ENCODE results near the gene OST4.

OST4 gene

DNA sequence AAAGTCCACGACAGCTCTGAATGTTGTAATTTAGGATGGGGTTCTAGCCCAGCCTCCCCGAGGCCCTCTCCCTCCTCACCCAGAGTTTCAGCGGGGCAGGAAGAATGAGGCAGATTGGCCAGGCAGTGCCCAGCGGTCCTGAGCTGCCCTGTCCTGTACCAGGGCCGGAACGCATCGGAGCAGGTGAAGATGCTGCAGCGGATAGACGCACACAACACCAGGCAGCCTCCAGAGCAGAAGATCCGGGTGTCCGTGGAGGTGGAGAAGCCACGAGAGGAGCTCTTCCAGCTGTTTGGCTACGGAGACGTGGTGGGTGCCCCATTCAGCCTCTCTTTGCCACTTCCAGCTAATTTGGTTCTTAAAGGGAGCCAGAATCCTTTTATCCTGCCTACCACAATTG, 25.9 kb upstream of the OST4 start:
- Histone ChIP-seq H3K79me2 (ENCODE audit: insufficient read depth, low read length) (no peaks in the 10 kb centered on the region), H3K9ac (ENCODE audit: low read depth, low read length, poor library complexity, severe bottlenecking) (no peak overlapping the region), H2AFZ (ENCODE audit: low read length) (no peak overlapping the region), H3K27me3 (ENCODE audit: insufficient read depth, low read length, poor library complexity, severe bottlenecking) (no peaks in the 10 kb centered on the region), H3K4me1 (ENCODE audit: insufficient read depth, low read length, poor library complexity, severe bottlenecking) (no peaks in the 10 kb centered on the region), H3K4me3 (ENCODE audit: low read length, poor library complexity, severe bottlenecking) (no peak overlapping the region), H3F3A (ENCODE audit: low read depth) (no peaks in the 10 kb centered on the region), H3K9me2 (replicated peaks; ENCODE audit: low read depth, low read length) (no peaks in the 10 kb centered on the region), H3K4me2 (ENCODE audit: low read depth, low read length, poor library complexity, severe bottlenecking) (no peak overlapping the region), H3K9me3 (ENCODE audit: insufficient read depth, low read depth, low read length) (no peaks in the 10 kb centered on the region), H4K20me1 (ENCODE audit: insufficient read depth, low read length, poor library complexity, severe bottlenecking) (no peaks in the 10 kb centered on the region), H3K36me3 (ENCODE audit: insufficient read depth, low read length) (no peaks in the 10 kb centered on the region)
- no peak for TF ChIP-seq EZH2phosphoT487 (IDR thresholded peaks at IDR 0.05; ENCODE audit: borderline replicate concordance)

DNA sequence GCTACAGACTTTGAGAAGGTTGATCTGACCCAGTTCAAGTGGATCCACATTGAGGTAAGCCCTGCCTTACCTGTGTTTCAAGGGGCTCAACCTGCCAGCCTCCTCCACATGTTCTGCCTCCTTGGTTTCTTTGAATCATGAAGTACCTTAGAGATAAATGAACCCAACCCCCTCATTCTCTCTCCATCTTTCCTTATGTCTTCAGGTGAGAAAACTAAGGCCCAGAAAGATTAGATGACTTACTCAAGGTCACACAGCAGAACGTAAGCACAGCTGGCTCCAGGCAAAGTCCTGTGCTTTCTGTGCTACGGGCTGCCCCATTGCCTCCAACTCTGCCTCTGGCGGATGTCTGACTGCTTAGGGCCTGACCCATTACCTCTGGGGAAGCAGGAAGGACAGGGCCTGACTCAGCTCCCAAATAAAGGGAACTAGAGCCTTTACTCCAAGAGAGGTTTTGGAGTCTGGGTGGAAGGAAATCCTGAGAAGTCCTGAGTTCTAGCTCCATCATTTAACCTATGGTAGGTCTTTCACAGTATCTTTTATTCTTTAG, 25.4 kb upstream of the OST4 start:
- no peak overlapping the region for H3K9ac ChIP-seq (ENCODE audit: low read depth, low read length, poor library complexity, severe bottlenecking)
- no peak overlapping the region for H3K4me3 ChIP-seq (ENCODE audit: low read length, poor library complexity, severe bottlenecking)
- no peak overlapping the region for H3K4me2 ChIP-seq (ENCODE audit: low read depth, low read length, poor library complexity, severe bottlenecking)
- TF ChIP-seq, protein P1, sequence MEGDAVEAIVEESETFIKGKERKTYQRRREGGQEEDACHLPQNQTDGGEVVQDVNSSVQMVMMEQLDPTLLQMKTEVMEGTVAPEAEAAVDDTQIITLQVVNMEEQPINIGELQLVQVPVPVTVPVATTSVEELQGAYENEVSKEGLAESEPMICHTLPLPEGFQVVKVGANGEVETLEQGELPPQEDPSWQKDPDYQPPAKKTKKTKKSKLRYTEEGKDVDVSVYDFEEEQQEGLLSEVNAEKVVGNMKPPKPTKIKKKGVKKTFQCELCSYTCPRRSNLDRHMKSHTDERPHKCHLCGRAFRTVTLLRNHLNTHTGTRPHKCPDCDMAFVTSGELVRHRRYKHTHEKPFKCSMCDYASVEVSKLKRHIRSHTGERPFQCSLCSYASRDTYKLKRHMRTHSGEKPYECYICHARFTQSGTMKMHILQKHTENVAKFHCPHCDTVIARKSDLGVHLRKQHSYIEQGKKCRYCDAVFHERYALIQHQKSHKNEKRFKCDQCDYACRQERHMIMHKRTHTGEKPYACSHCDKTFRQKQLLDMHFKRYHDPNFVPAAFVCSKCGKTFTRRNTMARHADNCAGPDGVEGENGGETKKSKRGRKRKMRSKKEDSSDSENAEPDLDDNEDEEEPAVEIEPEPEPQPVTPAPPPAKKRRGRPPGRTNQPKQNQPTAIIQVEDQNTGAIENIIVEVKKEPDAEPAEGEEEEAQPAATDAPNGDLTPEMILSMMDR (conservative IDR thresholded peaks at IDR 0.05; ENCODE audit: low read length): no peak
- TF ChIP-seq EZH2phosphoT487 (IDR thresholded peaks at IDR 0.05; ENCODE audit: borderline replicate concordance): no peak
- no peaks in the 10 kb centered on the region for H3K4me1 ChIP-seq (ENCODE audit: insufficient read depth, low read length, poor library complexity, severe bottlenecking)
- H3F3A ChIP-seq (ENCODE audit: low read depth): no peaks in the 10 kb centered on the region
- no peaks in the 10 kb centered on the region for H3K9me2 ChIP-seq (replicated peaks; ENCODE audit: low read depth, low read length)
- H2AFZ ChIP-seq (ENCODE audit: low read length): no peak overlapping the region
- H3K36me3 ChIP-seq (ENCODE audit: insufficient read depth, low read length): no peaks in the 10 kb centered on the region
- H3K79me2 ChIP-seq (ENCODE audit: insufficient read depth, low read length): no peaks in the 10 kb centered on the region
- H3K27me3 ChIP-seq (ENCODE audit: insufficient read depth, low read length, poor library complexity, severe bottlenecking): no peaks in the 10 kb centered on the region
- no peaks in the 10 kb centered on the region for H3K9me3 ChIP-seq (ENCODE audit: insufficient read depth, low read depth, low read length)
- no peaks in the 10 kb centered on the region for H4K20me1 ChIP-seq (ENCODE audit: insufficient read depth, low read length, poor library complexity, severe bottlenecking)

DNA sequence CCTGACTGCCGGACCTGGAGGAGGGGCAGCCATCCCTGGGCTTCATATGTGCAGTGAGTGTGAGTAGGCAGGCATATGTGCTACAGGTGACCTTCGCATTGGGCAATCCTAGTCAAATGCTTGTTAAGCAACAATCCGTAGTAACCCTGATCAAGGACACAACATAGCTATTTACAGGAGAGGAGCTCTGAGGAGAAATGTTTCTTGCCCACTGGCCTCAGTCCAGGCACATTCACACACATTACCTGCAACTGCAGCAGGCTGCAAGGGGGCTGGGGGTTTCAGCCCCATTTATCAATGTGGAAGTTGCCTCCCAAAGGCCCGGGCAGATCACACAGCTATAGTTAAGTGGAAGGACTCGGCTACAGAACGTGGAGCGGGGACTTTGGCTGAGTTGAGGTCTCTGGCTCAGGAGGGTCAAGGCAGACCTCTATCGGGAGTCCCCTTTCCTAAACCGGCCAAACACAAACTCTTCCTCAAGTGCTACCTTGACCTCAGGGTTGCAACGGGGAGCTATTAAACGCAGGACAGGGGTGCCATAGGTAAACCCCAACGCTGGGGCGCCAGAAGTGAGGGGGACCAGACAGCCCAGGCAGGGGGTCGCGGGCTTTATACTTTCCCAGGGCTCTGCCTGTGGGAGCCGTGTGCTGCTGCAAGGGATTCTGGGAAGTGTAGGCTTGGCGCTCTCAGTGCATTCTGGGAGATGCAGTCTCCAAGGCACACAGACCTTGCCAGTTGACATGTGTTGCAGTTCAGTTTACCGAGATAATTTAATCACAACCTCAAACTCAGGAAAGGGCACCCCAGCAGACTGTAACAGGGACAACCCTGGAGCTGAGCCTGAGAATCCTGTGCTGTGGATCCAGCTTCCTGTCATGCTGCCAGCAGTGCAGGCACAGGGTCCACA, 24.5 kb upstream of the OST4 start:
- no peaks in the 10 kb centered on the region for H3K79me2 ChIP-seq (ENCODE audit: insufficient read depth, low read length)
- H3K4me1 ChIP-seq (ENCODE audit: insufficient read depth, low read length, poor library complexity, severe bottlenecking): no peaks in the 10 kb centered on the region
- H3K4me2 ChIP-seq (ENCODE audit: low read depth, low read length, poor library complexity, severe bottlenecking): no peak overlapping the region
- no peaks in the 10 kb centered on the region for H3K36me3 ChIP-seq (ENCODE audit: insufficient read depth, low read length)
- no peaks in the 10 kb centered on the region for H3F3A ChIP-seq (ENCODE audit: low read depth)
- no peaks in the 10 kb centered on the region for H4K20me1 ChIP-seq (ENCODE audit: insufficient read depth, low read length, poor library complexity, severe bottlenecking)
- no peaks in the 10 kb centered on the region for H3K9me3 ChIP-seq (ENCODE audit: insufficient read depth, low read depth, low read length)
- H3K9ac ChIP-seq (ENCODE audit: low read depth, low read length, poor library complexity, severe bottlenecking): no peak overlapping the region
- H3K9me2 ChIP-seq (replicated peaks; ENCODE audit: low read depth, low read length): no peaks in the 10 kb centered on the region
- peak overlapping the region; percentile 1; the same call in 1 of the 2 replicates for H2AFZ ChIP-seq (ENCODE audit: low read length)
- TF ChIP-seq, protein P1 (conservative IDR thresholded peaks at IDR 0.05; ENCODE audit: low read length): no peak
- TF ChIP-seq EZH2phosphoT487 (IDR thresholded peaks at IDR 0.05; ENCODE audit: borderline replicate concordance): no peak
- H3K27me3 ChIP-seq (ENCODE audit: insufficient read depth, low read length, poor library complexity, severe bottlenecking): no peaks in the 10 kb centered on the region
- no peak overlapping the region for H3K4me3 ChIP-seq (ENCODE audit: low read length, poor library complexity, severe bottlenecking)

Data from Loucy (cell line).